AG04450 (cell line): Measurements from ENCODE around the gene GAPVD1. TPM values are rescaled to one million over a fixed set of nuclear protein-coding genes. Genes with fewer than 3 reads are reported as not detected.
"Not testable (repeated sequence)": the region's sequence is repeated elsewhere in the genome, so short reads cannot be mapped to it uniquely, and the experiment has no call there.

Source experiments
- CTCF ChIA-PET: fragments of 300-600, 350-600 bp; formaldehyde crosslinking; extraction: SDS; loops from one replicate; lab custom pipeline; 2022; ENCODE audit warnings: antibody characterized with exemption, inconsistent platforms; lab: Charles Lee
- POLR2A ChIA-PET: fragments of 350-600 bp; formaldehyde crosslinking; extraction: SDS; loops from one replicate; lab custom pipeline; 2021; ENCODE audit warnings: antibody characterized with exemption, inconsistent platforms; lab: Yijun Ruan, JAX
- DNase-seq: peaks from one replicate; pipeline ENCODE4 v3.0.0-alpha.2; 2011; ENCODE audit warnings: low read depth, low spot score
- H3K27ac ChIP-seq: one replicate; pipeline ENCODE4 v1.5.1; 2012; ENCODE audit warnings: low read depth, low read length, control low read depth
- H3K27me3 ChIP-seq: one replicate; pipeline ENCODE4 v1.6.0; 2012; ENCODE audit warnings: low read length; ENCODE audit not compliant: control insufficient read depth, insufficient read depth
- H3K4me3 ChIP-seq: 2 replicates; pipeline ENCODE4 v1.5.1; 2011; ENCODE audit warnings: mild to moderate bottlenecking, low read depth, low read length, control low read depth
- H3K9me3 ChIP-seq: 2 replicates; pipeline ENCODE4 v1.5.1; 2012; ENCODE audit warnings: low read length; ENCODE audit not compliant: control insufficient read depth, insufficient read depth
- polyA plus RNA-seq: library from polyadenylated mRNA; depleted of rRNA; stranded (reverse); fragments of >200 nt; gene quantifications from 2 replicates; pipeline ENCODE4 v1.2.3, GENCODE V29; 2011
- TF ChIP-seq, protein P1 (sequence below): IDR thresholded peaks from 2 replicates; pipeline ENCODE4 v1.5.1; 2011; ENCODE audit warnings: low read depth, low read length, control low read depth, inconsistent platforms

The GAPVD1 gene
- polyA plus RNA-seq, 1 experiment, result 25.8 TPM

- TF ChIP-seq, protein P1, sequence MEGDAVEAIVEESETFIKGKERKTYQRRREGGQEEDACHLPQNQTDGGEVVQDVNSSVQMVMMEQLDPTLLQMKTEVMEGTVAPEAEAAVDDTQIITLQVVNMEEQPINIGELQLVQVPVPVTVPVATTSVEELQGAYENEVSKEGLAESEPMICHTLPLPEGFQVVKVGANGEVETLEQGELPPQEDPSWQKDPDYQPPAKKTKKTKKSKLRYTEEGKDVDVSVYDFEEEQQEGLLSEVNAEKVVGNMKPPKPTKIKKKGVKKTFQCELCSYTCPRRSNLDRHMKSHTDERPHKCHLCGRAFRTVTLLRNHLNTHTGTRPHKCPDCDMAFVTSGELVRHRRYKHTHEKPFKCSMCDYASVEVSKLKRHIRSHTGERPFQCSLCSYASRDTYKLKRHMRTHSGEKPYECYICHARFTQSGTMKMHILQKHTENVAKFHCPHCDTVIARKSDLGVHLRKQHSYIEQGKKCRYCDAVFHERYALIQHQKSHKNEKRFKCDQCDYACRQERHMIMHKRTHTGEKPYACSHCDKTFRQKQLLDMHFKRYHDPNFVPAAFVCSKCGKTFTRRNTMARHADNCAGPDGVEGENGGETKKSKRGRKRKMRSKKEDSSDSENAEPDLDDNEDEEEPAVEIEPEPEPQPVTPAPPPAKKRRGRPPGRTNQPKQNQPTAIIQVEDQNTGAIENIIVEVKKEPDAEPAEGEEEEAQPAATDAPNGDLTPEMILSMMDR, result no peak
- CTCF ChIA-PET, result interaction anchor here (0.6 to 0.7 kb wide), 2 partner anchors 11 to 36 kb away, joined by 4 to 5 read pairs; no protein-coding TSS in a partner anchor
- POLR2A ChIA-PET, result interaction anchor here (0.6 to 3.7 kb wide), 2 partner anchors 21 to 29 kb away, joined by 3 to 37 read pairs; partner anchors contain the start of gene HSPA5
Measured at GRCh38 chr9:125262294-125262991, 817 bp downstream of the GAPVD1 start.

GRCh38 chr9:125264068-125264467, 2.4 kb downstream of the GAPVD1 start:
- H3K9me3 ChIP-seq, DNase-seq, CTCF ChIA-PET, H3K27me3 ChIP-seq, H3K27ac ChIP-seq, H3K4me3 ChIP-seq: not testable (repeated sequence)
- POLR2A ChIA-PET, result interaction anchor here (0.6 to 0.7 kb wide), 3 partner anchors 23 to 30 kb away, joined by 3 to 5 read pairs (median 4); partner anchors contain the start of gene HSPA5

More at GRCh38 chr9:125262294-125262991, 817 bp downstream of the GAPVD1 start:
- Histone ChIP-seq H3K9me3 (0 out of 2 replicates have a peak, but pooled peaks cover 3% of the 10 kb centered on the region), H3K4me3 (peak overlapping the region; percentile 89), H3K27me3 (no peaks in the 10 kb centered on the region), H3K27ac (no peak overlapping the region)
- DNase-seq, result no peak

- Histone ChIP-seq H3K4me3 (no peak overlapping the region), H3K27me3 (no peaks in the 10 kb centered on the region), H3K27ac (no peak overlapping the region), H3K9me3 (no peaks in the 10 kb centered on the region)
- TF ChIP-seq, protein P1, result no peak
- CTCF ChIA-PET, result no interaction called here
- POLR2A ChIA-PET, result interaction anchor here (0.7 kb wide), 1 partner anchor 10 kb away, joined by 3 read pairs; no protein-coding TSS in a partner anchor
- DNase-seq, result no peak
Measured at GRCh38 chr9:125268394-125269013, 6.9 kb downstream of the GAPVD1 start.

DNA sequence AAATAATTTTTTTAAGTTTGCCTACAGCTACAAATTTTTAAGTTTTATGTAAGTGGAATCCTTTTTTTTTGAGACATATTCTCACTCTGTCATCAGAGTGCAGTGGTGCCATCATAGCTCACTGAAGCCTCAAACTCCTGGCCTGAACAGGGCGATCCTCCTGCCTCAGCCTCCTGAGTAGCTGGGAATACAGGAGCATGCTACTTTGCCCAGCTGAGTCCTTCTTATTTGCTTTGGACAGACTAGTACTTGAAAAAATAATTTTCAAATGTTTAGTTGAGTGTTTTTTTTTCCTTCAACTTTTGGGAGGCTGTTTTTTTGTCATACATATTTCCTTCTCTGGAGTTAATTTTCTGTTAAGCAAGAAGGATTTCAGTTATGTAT, 7.4 kb downstream of the GAPVD1 start:
- Histone ChIP-seq H3K4me3 (no peak overlapping the region), H3K27ac (no peak overlapping the region), H3K9me3 (no peaks in the 10 kb centered on the region), H3K27me3 (no peaks in the 10 kb centered on the region)
- no peak for DNase-seq
- CTCF ChIA-PET, result no interaction called here
- TF ChIP-seq, protein P1, result no peak
- POLR2A ChIA-PET, result interaction anchor here (0.6 to 0.7 kb wide), 2 partner anchors 9 to 124 kb away, joined by 3 read pairs; no protein-coding TSS in a partner anchor

- CTCF ChIA-PET, result no interaction called here
- Histone ChIP-seq H3K27ac (no peak overlapping the region), H3K27me3 (no peaks in the 10 kb centered on the region), H3K9me3 (no peaks in the 10 kb centered on the region), H3K4me3 (no peak overlapping the region)
- TF ChIP-seq, protein P1, result no peak
- POLR2A ChIA-PET, result no interaction called here
- DNase-seq, result no peak
Measured at GRCh38 chr9:125271081-125271480, 9.5 kb downstream of the GAPVD1 start.
